ENCODE measurements around the gene GSTA2. TPM values are rescaled to one million over a fixed set of nuclear protein-coding genes. Genes with fewer than 3 reads are reported as not detected.
"Not testable (repeated sequence)": the region's sequence is repeated elsewhere in the genome, so short reads cannot be mapped to it uniquely, and the experiment has no call there.

The GSTA2 gene
- total and polyA plus RNA-seq, 5 experiments from 2014 or later: not detected

- ATAC-seq (no peak), DNase-seq (no peak)
- H3K4me3 Mint-ChIP-seq: no peak overlapping the region
- no peaks in the 10 kb centered on the region for H3K36me3 Mint-ChIP-seq
- H3K27me3 Mint-ChIP-seq: peaks cover 2 to 10% (median 7%) of the 10 kb centered on the region in 5 donors
- POLR2A ChIA-PET: no interaction called here
- no peak overlapping the region for H3K27ac Mint-ChIP-seq
- peaks cover 0 to 16% (median 2%) of the 10 kb centered on the region in 9 donors for H3K9me3 Mint-ChIP-seq
- no peaks in the 10 kb centered on the region for H3K4me1 Mint-ChIP-seq
Observed at GRCh38 chr6:52707963-52708680, 55.2 kb downstream of the GSTA2 start.

- ATAC-seq (no peak), DNase-seq (no peak)
- Mint-ChIP-seq H3K4me3 (no peak overlapping the region), H3K4me1 (no peaks in the 10 kb centered on the region), H3K36me3 (no peaks in the 10 kb centered on the region), H3K9me3 (peaks cover 0 to 16% (median 2%) of the 10 kb centered on the region in 9 donors), H3K27me3 (peaks cover 7 to 16% (median 11%) of the 10 kb centered on the region in 5 donors), H3K27ac (no peak overlapping the region)
- POLR2A ChIA-PET: no interaction called here
Observed at GRCh38 chr6:52706001-52706400, 57.3 kb downstream of the GSTA2 start.

GRCh38 chr6:52704781-52705502 is 58.3 kb downstream of the GSTA2 start:
- POLR2A ChIA-PET, H3K27ac Mint-ChIP-seq, DNase-seq, ATAC-seq, H3K4me1 Mint-ChIP-seq, H3K36me3 Mint-ChIP-seq, H3K4me3 Mint-ChIP-seq: not testable (repeated sequence)
- H3K9me3 Mint-ChIP-seq: peaks cover 0 to 16% (median 2%) of the 10 kb centered on the region in 9 donors
- peaks cover 7 to 16% (median 12%) of the 10 kb centered on the region in 5 donors for H3K27me3 Mint-ChIP-seq

GRCh38 chr6:52704060-52704459 is 59.2 kb downstream of the GSTA2 start:
- DNase-seq (no peak), ATAC-seq (no peak)
- Mint-ChIP-seq H3K4me1 (no peaks in the 10 kb centered on the region), H3K27ac (no peak overlapping the region), H3K9me3 (peaks cover 0 to 16% (median 2%) of the 10 kb centered on the region in 9 donors), H3K4me3 (no peak overlapping the region), H3K27me3 (peaks cover 7 to 16% (median 12%) of the 10 kb centered on the region in 5 donors), H3K36me3 (no peaks in the 10 kb centered on the region)
- POLR2A ChIA-PET: no interaction called here

Other genes with a start within 250 kb of the GSTA2 start
- gene TRAM2, start 186.4 kb downstream of the GSTA2 start, total RNA-seq: 1 to 10 TPM; 9.4 to 9.9 TPM
- gene TRAM2, start 186.4 kb downstream of the GSTA2 start, polyA plus RNA-seq: 1 to 10 TPM; 3.1 to 4.9 (median 3.3) TPM
- 1 to 10 TPM; 7.3 to 8.3 TPM for gene TMEM14A, start 92.4 kb downstream of the GSTA2 start, total RNA-seq
- 10 to 100 TPM; 22.4 to 36.0 (median 32.7) TPM for gene TMEM14A, start 92.4 kb downstream of the GSTA2 start, polyA plus RNA-seq
- gene GSTA1, start 40.3 kb upstream of the GSTA2 start, total RNA-seq: not detected
- not detected for gene GSTA1, start 40.3 kb upstream of the GSTA2 start, polyA plus RNA-seq
- gene GSTA5, start 77.3 kb upstream of the GSTA2 start, total RNA-seq: not detected
- gene GSTA5, start 77.3 kb upstream of the GSTA2 start, polyA plus RNA-seq: not detected
- not detected for gene GSTA3, start 146.2 kb upstream of the GSTA2 start, total RNA-seq
- not detected for gene GSTA3, start 146.2 kb upstream of the GSTA2 start, polyA plus RNA-seq
- gene GSTA4, start 231.8 kb upstream of the GSTA2 start, total RNA-seq: under 1 TPM; 0.39 to 0.69 TPM
- gene GSTA4, start 231.8 kb upstream of the GSTA2 start, polyA plus RNA-seq: 1 to 10 TPM; 1.2 to 3.7 (median 3.4) TPM